Measurements from ENCODE around the gene DHRSX.
"Not testable (repeated sequence)": the region's sequence is repeated elsewhere in the genome, so short reads cannot be mapped to it uniquely, and the experiment has no call there.

Gene DHRSX

DNA sequence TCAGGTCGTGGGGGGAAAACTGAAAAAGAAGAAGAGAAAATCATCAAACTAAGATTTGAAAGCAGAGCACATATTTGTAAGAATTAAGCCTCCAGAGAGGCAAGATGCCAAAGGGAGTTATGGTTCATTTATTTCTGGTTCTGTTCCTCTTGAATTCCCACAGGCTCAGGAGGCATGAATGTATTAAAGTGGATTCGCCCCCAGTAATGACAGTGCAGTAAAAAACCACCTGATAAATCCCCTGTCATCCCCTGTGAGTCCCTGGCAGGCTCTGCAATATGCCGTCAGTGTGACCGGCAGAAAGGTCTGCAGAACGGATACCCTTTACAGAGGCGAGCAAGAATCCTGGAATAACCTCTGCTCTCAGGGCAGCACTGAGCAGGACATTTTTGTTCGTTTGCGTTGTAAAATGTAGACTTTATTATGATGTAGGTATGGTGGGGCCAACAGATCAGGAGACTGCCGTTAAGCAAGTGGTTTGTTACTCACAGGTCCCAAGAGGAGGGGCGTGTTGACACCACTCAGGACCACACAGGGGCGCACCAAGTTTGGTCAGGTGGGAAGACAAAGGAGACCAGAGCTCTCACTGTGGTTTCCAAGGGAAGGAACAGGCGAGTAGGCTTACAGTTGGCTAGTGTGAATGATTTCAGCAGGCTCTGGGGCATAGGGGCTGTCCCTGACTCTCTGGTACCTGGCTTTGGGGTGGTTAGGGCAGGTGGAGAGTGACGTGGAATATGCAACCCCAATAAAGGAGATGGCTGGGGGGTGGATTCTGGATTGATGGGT is 75.3 kb downstream of the DHRSX start:
- DNase-seq (ENCODE audit: low read depth in 2 of 2) = no peak

DNA sequence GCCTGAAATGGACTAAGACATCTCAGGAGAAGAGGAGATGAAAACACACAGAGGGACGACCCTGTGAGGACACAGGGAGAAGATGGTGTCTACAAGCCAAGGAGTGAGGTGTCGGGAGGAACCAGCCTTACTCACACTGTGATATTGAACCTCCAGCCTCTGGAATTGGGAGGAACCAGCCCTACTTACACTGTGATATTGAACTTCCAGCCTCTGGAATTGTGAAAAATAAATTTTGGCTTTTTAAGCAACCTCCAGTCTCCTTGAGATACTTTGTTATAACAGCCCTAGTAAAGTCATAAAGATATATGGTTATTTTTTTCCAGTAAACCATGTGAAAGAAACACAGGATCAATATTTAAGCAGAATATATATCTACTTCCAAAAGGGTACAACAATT is 76.5 kb downstream of the DHRSX start:
- no peak for DNase-seq (ENCODE audit: low read depth in 2 of 2)

DNA sequence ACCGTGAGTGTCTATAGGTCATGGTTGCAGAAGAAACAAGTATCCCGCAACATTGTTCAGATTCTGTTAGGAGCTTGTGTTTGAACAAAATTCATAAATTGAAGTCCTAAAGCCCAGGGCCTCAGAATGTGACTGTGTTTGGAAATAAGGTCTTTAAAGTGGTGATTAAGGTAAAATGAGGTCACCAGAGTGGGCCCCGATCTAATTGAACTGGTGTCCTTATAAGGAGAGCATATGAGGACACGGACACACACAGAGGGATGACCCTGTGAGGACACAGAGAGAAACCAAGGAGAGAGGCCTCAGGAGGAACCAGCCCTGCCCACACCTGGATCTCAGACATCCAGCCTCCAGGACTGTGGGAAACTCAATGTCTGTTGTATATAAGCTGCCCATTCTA is 76.9 kb downstream of the DHRSX start:
- DNase-seq (ENCODE audit: low read depth in 2 of 2) = no peak

DNA sequence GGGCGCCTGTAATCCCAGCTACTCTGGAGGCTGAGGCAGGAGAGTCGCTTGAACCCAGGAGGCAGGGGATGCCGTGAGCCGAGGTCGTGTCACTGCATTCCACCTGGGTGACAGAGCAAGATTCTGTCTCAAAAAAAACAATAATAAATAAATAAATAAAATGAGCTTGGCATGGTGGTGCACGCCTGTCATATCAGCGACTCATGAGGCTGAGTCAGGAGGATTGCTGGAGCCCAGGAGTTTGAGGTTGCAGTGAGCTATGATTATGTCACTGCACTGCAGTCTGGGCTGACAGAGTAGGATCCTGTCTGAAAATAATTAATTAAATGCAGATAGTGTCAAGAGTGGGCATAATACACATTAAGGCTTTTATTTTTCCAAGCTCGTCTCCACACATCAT is 77.5 kb downstream of the DHRSX start:
- no peak for DNase-seq (ENCODE audit: low read depth in 2 of 2)

DNA sequence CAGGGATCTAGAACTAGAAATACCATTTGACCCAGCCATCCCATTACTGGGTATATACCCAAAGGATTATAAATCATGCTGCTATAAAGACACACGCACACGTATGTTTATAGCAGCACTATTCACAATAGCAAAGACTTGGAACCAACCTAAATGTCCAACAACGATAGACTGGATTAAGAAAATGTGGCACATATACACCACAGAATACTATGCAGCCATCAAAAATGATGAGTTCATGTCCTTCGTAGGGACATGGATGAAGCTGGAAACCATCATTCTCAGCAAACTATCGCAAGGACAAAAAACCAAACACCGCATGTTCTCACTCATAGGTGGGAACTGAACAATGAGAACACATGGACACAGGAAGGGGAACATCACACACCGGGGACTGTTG is 81.4 kb downstream of the DHRSX start:
- DNase-seq (ENCODE audit: low read depth in 2 of 2) = not testable (repeated sequence)

DNA sequence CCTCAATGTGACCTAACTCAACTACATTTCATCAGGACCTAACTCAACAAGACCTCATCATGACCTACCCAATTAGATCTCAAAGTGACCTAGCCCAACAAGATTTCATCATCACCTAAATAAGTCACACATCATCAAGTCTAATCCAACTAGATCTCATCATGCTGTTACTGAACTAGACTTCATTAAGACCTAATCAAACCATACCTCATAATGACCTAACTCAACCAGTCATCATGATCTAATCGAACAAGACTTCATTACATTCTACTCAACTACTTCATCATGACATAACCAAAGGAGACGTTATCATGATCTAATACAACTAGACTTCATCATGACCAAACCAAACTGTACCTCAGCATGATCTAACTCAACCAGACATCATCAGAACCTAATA is 82.8 kb downstream of the DHRSX start:
- no peak for DNase-seq (ENCODE audit: low read depth in 2 of 2)

DNA sequence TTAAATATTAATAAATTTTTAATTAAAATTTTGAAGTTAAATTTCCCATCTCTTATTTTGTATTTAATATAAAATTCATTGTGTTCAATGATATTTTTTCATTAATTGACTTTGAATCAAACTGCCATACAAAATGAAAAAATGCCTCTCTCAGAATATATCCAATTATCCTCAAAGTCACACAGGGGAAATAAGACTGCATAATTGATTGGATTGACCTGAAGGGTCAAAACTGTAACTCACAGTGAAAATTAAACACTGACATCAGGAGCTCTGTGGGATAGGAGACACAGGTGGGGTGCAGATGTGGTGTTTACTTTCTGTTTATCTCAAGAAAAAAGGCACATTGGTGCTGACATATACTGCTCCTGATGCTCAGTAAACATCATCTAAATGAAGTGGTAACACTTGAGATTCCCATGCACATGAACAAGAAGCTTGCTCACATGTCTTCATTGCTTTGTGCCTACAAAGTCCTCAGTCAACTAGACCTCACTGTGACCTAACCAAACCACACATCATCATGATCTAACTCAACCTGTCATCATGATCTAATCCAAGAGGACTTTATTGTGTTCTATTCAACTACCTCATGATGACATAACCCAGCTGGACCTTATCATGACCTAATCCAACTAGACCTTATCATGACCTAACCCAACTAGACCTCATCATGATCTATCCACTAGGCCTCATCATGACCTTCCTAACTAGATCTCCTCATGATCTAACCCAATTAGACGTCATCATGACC is 83.7 kb downstream of the DHRSX start:
- DNase-seq (ENCODE audit: low read depth in 2 of 2) = no peak

DNA sequence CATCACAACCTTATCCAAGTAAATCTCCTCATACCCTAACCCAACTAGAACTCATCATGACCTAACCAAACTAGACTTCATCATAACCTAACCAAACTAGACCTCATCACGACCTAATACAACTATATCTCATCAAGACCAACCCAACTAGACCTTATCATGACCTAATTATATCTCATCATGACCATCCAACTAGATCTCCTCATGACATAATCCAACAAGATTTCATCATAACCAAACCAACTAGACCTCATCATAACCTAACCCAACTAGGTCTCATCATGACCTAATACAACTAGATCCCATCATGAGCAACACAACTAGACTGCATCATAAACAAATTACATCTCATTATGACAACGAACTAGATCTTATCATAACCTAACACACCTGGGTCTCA is 86.4 kb downstream of the DHRSX start:
- DNase-seq (ENCODE audit: low read depth in 2 of 2) = no peak

DNA sequence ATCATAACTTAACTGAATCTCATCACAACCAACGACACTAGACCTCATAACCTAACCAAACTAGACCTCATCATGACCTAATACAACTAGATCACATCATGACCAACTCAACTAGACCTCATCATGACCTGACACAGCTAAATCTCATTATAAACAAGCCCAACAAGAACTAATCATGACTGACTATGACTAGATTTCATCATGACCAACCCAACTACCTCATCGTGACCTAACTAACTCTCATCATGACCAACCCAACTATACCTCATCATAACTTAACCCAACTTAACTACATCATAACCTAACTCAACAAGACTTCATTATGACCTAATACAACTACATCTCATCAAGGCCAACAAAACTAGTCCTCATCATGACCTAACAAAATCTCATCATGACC is 86.8 kb downstream of the DHRSX start:
- no peak for DNase-seq (ENCODE audit: low read depth in 2 of 2)

DNA sequence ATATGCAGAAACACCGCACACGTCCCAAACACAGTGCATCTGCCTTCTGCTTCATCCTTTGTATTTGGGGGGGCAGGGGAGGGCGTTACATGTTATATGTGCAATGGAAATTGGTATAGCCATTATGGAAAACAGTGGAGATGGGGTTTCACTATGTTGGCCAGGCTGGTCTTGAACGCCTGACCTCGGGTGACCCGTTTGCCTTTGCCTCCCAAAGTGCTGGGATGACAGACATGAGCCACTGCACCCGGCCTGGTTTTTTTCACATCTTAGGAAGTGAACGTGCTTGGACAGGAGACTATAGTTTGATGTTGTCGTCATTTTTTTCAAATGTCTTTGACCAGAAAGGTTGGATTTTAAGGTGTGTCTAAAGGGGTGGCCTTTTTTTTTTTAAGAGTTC is 88.6 kb downstream of the DHRSX start:
- DNase-seq (ENCODE audit: low read depth in 2 of 2) = no peak

DNA sequence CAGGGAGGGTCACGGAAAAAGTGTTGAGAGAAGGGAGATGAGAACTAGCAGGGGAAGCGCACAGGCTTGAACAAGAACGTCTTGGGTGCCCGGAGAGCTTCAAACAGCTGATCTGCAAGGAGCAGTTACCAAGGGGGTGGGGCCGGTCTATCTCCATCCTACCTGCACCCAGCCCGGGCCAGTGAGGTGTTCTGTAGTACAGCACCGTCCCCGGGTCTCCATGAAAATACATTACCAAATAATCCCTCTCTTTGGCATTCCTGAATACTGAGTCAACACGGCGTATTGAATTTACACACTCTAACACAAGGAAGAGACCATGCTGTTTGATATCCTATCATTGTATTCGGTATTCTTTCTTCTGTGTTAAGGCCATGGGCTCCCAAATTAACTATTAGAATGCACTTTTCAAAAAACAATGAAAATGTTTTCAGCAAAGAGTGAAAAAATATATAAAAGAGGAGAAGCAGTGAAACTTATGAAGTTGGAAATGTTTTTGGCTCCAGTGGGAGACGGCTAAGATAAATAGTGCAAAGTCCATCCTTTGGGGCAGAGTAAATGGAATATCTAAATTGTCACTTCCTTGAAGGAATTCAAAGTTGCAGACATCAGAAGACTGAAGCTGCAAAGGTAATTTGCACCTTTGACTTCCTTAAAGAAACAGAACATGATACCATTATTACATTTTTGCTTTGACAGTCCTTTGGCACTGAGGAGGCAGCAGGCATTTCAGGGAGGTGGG is 90.3 kb downstream of the DHRSX start:
- no peak for DNase-seq (ENCODE audit: low read depth in 2 of 2)

DNA sequence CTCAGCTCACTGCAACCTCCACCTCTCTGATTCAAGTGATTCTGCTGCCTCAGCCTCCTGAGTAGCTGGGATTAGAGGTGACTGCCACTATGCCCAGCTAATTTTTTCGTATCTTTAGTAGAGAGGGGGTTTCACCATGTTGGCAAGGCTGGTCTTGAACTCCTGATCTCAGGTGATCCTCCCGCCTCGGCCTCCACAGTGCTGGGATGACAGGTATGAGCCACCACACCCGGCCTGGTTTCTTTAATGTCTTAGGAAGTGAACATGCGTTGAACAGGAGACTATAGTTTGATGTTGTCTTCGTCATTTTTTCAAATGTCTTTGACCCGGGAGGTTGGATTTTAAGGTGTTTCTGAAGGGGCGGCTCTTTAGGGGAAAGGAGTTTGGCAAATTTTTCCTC is 91.0 kb downstream of the DHRSX start:
- no peak for DNase-seq (ENCODE audit: low read depth in 2 of 2)

DNA sequence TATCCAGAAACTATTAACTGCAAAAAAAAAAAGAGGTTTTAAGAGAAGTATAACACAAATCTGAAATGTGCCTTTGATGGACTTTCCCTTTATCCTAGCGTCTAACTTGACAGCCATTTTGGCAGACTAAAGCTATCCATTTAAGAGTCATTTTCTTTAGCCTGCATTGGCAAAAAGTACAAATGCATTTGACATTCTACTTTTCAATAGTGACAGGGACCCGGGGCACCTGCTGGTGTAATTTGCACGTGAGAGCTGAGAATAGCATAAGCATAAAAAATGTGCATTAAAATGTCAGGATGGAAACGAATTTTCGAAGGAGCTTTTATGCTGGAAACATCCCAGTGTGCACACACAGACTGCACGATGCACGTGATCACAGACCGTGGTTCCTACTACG is 91.9 kb downstream of the DHRSX start:
- DNase-seq (ENCODE audit: low read depth in 2 of 2) = no peak

DNA sequence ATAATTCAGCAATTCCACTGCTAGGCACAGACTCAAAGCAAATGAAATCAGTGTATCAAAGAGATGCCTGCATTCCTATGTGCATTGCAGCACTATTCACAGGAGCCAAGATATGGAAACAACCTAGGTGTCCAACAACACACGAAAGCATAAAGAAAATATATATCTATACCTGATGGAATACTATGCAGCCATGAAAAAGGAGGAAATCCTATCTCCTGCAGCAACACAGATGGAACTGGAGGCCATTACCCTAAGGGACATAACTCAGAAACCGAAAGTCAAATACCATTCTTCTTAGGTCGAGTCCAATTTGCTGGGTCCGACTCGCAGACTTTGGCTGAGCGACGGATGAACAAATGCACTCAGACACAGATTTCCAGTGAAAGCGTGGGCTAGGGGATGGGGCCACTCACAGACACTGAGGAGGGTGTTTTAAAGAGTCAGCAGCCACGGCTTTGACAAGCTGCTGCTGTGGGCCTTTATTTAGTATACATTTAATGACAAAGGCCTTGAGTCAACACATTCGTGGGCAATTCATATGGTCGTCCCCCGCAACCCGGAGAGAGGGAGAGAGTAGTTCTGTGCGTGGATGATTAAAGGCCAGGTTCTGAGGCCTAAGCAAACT is 93.8 kb downstream of the DHRSX start:
- no peak for DNase-seq (ENCODE audit: low read depth in 2 of 2)

DNA sequence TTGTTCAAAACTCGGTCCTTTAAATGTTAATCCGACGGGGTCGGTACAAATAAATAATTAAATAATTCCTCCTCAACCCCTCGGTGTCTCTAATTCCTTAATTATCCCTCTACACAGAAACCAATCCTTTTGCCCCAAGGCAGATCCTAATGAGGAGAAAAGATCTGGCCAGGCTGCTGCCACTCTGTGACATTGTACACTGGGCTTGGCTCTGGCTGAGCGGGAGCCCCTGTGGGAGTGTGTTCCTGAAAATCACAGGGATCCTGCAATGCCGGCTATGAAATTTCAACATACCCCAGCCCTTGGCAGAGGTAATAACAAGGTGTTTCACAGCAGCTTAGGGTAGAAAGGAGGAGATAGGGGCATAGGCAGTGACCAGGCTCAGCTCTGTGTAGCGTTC is 96.0 kb downstream of the DHRSX start:
- no peak for DNase-seq (ENCODE audit: low read depth in 2 of 2)

DNA sequence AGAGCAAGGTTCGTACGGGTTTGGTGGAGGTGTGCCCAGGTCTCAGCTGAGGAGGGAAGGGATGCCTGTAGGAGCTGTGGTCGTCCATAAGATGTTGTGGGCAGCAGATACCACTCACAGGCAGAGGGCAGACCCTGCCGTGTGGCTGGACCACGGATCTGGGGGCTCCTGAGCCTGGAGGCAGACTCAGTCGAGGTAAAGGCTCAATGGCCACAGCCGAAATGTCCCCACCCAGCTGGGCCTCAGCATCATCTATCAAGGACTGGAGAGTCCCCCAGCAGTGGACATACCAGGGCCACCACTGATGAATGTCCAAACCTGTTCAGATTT is 98.5 kb downstream of the DHRSX start:
- no peak for DNase-seq (ENCODE audit: low read depth in 2 of 2)

DNA sequence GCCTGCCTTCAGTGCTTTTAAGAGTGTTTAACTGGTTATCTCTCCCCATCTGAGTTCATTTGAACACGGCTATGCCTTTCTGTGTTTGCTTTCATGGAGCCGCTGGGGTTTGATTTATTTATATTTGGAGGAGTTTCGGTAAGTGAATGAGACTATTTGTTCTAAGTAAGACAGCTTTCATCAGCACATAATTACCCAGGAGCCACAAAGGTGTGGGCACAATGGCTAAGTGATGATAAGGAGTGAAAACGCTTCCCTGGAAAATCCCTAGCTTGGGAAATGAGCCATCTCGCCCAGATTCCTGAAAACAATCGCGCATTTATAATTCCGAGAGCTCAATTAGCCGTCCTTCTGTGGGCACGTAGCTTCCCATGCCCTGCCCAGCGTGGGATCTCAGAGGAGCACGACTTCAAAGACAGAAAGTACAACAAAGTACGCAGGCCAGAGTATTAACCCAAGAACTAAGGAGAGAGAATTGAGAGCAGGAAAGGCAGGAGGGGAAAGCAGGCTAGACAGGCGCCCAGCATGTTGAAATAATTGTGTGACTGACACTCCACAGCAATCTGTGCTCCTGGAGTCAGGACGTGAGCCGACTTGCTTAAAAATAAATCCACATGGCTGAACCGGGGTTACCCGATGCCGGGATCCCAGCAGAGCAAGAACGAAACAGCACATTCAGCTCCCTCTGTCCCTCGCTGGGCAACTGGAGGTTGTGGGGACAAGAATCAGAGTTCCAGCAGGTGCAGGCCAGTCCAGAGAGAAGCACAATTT is 99.0 kb downstream of the DHRSX start:
- DNase-seq (ENCODE audit: low read depth in 2 of 2) = no peak

DNA sequence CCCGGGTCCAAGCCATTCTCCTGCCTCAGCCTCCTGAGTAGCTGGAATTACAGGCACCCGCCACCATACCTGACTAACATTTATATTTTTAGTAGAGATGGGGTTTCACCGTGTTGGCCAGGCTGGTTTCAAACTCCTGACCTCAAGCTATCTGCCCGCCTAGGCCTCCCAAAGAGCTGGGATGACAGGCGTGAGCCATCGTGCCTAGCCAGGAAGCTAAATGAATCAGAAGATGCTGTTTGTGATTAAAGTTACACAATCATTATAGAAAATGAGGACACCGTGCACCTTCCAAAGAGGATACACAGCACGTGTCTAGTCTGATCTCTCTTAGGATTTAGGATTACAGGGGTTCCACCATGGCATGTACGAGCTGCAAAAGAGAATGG is 99.6 kb downstream of the DHRSX start:
- no peak for DNase-seq (ENCODE audit: low read depth in 2 of 2)

DNA sequence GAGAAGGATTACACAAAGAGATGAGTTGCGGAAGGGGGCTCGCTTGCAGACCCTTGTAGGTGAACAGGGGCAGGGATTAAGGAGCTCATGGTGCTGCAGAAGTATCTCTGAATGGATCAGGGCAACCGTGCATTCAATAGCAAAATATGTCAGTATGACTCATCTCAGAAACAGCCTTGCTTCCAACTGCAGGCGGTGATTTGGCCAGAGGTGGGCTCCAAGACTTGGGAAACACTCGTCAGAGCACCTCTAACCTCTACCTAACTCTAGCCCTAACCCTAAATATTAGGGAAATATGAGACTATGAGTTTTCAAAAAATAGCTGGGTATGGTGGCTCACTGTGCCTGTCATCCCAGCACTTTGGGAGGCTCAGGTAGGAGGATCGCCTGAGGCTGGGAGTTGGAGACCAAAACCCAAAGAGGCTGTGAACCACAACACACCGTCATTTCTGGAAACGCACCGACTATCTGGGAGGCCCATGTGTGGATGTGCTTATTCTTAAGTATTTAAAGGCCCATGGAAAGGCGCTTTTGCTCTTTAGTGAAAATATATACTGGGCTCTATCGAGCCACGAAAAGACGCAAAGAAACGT is 102.6 kb downstream of the DHRSX start:
- no peak for DNase-seq (ENCODE audit: low read depth in 2 of 2)

DNA sequence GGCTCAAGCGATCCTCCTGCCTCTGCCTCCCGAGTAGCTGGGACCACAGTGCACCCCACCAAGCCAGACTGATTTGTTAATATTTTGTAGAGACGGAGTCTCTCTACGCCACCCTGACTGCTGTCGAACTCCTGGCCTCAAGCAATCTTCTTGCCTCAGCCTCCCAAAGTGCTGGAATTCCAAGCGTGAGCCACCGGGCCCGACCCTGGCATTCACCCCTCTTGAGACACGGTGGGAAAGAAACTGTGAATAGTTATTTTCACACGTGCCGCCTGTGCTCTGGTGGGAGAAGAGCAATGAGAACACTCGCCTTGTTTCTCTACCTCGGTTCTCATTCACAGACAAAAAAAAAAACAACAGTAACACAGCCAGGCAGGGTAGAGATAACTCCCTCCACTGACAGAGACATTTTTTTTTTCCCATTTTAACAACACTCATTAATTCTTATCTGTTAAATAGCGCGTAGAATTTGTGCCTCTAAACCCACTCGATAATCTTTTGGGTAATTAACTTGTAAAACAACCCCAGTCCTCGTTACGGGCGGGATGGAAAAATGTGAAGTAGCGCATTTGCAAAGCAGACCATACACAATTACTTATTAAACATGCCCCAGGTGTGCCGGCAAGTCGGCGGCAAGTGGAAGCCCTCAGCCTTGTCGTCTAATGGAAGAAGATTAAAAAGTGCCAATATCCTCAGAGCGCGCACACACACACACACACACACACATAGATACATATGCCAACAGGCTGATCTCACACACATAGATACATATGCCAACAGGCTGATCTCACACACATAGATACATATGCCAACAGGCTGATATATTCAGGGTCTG is 103.3 kb downstream of the DHRSX start:
- no peak for DNase-seq (ENCODE audit: low read depth in 2 of 2)
